Endothelial cell of umbilical vein (primary cell): Measurements from ENCODE around the gene MKNK1.

ENCODE experiments used
- CTCF ChIP-seq, 2 donors: IDR thresholded peaks; 1 replicate in 1 of 2; 2 replicates in 1 of 2; pipeline ENCODE4 v1.5.1; 2011; ENCODE audit warnings: low read length in 2 of 2, mild to moderate bottlenecking in 2 of 2, moderate library complexity in 2 of 2, control low read depth in 1 of 2, inconsistent platforms in 1 of 2, low read depth in 1 of 2; ENCODE audit not compliant: insufficient read depth in 1 of 2; ENCODE audit errors: extremely low read depth in 1 of 2
- EZH2 ChIP-seq: IDR thresholded peaks from 2 replicates; pipeline ENCODE4 v1.6.1; 2012; ENCODE audit warnings: borderline replicate concordance, low read depth, mild to moderate bottlenecking, moderate library complexity, low read length, inconsistent platforms; ENCODE audit not compliant: severe bottlenecking
- GATA2 ChIP-seq: IDR thresholded peaks from 2 replicates; pipeline ENCODE4 v1.7.0; 2011; ENCODE audit warnings: low read depth, mild to moderate bottlenecking, moderate library complexity, mixed read lengths, low read length; ENCODE audit not compliant: insufficient read length, insufficient read depth
- MAX ChIP-seq: IDR thresholded peaks from 2 replicates; pipeline ENCODE4 v1.6.1; 2011; ENCODE audit not compliant: insufficient read depth, insufficient read length
- MYC ChIP-seq: IDR thresholded peaks from one replicate; pipeline ENCODE4 v1.6.1; 2011; ENCODE audit warnings: mild to moderate bottlenecking, low read depth, low read length
- POLR2A ChIP-seq: IDR thresholded peaks from 2 replicates; pipeline ENCODE4 v1.6.1; 2012; ENCODE audit warnings: low read depth, mild to moderate bottlenecking, control low read depth, low read length

DNA sequence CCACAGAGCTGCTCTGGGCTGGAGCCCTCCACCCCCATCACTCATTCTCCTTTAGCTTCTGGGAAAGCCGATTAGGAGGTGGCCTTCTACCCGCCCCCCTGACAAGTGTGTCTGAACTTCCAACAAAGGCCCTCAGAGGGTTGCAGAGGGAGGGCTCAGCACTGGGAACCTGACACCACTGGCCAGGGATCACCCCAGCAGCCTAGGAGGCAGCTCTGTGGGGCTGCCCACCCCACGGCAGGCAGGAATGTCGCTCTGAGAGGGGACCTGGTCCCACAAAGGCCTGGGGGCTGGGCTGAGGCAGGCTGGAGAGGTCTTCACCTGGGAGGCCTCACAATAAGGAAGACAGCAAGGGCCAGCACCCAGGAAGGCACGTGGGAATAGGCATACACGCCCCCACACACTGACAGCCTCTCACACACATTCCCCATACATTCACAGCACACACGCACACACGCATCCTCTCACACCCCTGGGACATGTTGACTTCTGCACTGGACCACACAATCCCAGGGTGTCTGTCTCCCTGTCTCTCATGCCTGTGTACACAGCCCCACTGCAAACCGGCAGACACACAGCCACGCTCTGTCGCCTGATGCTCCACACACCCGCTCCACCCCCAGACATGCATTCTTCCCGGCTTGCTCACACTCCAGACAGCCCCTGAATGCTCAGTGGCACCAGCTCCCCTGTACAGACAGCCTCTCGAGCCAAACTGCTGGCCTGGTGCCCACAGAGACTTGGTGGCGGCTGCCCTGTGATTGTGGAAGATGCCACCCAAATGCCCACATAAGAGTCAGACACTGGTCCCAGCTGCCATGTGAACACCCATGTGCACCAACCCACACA lies 83.8 kb downstream of the MKNK1 start:
- TF ChIP-seq CTCF (IDR thresholded peaks at IDR 0.05; ENCODE audit: extremely low read depth in 1 of 2, insufficient read depth in 1 of 2, low read depth in 1 of 2, low read length in 2 of 2) = no peak
- no peak for TF ChIP-seq MAX
- TF ChIP-seq EZH2 = no peak
- TF ChIP-seq POLR2A = no peak
- no peak for TF ChIP-seq MYC
- no peak for TF ChIP-seq GATA2
